ENCODE results near the gene HASPIN. TPM values are rescaled to one million over a fixed set of nuclear protein-coding genes. Genes with fewer than 3 reads are reported as not detected.

The HASPIN gene
- polyA plus RNA-seq, 1 donor from 2014 or later: 0.32 TPM

DNA sequence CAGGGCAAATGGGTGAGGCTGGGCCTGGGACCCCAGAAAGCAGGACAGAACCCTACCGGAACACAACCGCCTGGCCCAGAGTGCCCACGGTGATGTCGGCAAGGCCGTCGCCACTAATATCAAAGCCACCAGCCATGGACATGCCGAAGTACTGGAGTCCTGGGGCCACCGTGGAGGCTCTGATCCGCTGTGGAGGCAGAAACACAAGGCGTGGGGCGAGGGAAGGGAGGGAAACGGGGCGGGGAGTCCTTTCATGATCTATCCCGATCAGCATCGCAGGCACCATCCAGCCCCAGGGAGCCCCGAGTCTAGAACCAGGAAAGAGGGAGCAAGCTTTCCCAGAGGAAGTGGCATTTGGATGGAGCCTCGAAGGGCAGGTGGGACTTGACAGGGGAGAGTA is 26.6 kb downstream of the HASPIN start:
- H4K20me1 ChIP-seq (ENCODE audit: insufficient read depth): no peaks in the 10 kb centered on the region
- no peaks in the 10 kb centered on the region for H3K9me2 ChIP-seq (ENCODE audit: insufficient read depth, low read length)
- no peak overlapping the region for H3K4me2 ChIP-seq (ENCODE audit: low read length)
- no peaks in the 10 kb centered on the region for H3K9me3 ChIP-seq (ENCODE audit: low read length)
- H3K9ac ChIP-seq (ENCODE audit: low read length): no peak overlapping the region
- no peak overlapping the region for H2AFZ ChIP-seq (ENCODE audit: low read depth, low read length)
- H3K4me3 ChIP-seq (ENCODE audit: low read length): no peak overlapping the region
- no peaks in the 10 kb centered on the region for H3K79me2 ChIP-seq (replicated peaks; ENCODE audit: insufficient read depth, low read length)
- no peaks in the 10 kb centered on the region for H3F3A ChIP-seq (ENCODE audit: insufficient read depth, low read length, poor library complexity, severe bottlenecking)
- H3K36me3 ChIP-seq (ENCODE audit: insufficient read depth, low read length): no peaks in the 10 kb centered on the region
- no peaks in the 10 kb centered on the region for H3K27me3 ChIP-seq (ENCODE audit: insufficient read depth, low read depth, low read length)
- H3K27ac ChIP-seq (ENCODE audit: low read length): no peak overlapping the region
- TF ChIP-seq MXI1 (conservative IDR thresholded peaks at IDR 0.05; ENCODE audit: poor library complexity, severe bottlenecking) (no peak), SMC3 (conservative IDR thresholded peaks at IDR 0.05; ENCODE audit: poor library complexity) (no peak), EP300 (conservative IDR thresholded peaks at IDR 0.05; ENCODE audit: poor library complexity, severe bottlenecking) (no peak), POLR2AphosphoS5 (IDR thresholded peaks at IDR 0.05) (no peak), REST (IDR thresholded peaks at IDR 0.05; ENCODE audit: borderline replicate concordance) (no peak), EZH2 (IDR thresholded peaks at IDR 0.05; ENCODE audit: borderline replicate concordance, insufficient read depth, low read length, poor library complexity, severe bottlenecking) (no peak), TAF1 (IDR thresholded peaks at IDR 0.05; ENCODE audit: low read depth) (no peak), RAD21 (conservative IDR thresholded peaks at IDR 0.05) (no peak)
- TF ChIP-seq, protein P1, sequence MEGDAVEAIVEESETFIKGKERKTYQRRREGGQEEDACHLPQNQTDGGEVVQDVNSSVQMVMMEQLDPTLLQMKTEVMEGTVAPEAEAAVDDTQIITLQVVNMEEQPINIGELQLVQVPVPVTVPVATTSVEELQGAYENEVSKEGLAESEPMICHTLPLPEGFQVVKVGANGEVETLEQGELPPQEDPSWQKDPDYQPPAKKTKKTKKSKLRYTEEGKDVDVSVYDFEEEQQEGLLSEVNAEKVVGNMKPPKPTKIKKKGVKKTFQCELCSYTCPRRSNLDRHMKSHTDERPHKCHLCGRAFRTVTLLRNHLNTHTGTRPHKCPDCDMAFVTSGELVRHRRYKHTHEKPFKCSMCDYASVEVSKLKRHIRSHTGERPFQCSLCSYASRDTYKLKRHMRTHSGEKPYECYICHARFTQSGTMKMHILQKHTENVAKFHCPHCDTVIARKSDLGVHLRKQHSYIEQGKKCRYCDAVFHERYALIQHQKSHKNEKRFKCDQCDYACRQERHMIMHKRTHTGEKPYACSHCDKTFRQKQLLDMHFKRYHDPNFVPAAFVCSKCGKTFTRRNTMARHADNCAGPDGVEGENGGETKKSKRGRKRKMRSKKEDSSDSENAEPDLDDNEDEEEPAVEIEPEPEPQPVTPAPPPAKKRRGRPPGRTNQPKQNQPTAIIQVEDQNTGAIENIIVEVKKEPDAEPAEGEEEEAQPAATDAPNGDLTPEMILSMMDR (IDR thresholded peaks at IDR 0.05; ENCODE audit: poor library complexity, severe bottlenecking): no peak

DNA sequence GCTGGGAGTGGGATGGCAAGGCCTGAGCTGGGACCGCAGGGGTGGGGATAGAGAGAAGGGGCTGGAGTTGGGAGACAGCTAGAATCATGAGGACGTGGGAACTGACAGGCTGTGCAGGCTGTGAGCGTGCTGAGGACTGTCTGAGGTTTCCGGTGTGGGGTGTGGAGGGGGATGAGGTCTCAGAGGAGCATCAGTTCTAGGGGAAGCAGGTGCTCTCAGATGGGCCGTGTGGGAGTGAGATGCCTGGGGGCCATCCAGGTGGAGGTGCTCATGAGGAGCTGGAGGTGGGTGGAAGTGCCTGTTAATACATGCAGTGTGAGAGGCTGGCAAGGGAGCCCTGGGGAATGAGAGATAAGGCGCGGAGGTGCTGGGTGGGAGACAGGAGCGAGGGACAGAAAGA is 27.2 kb downstream of the HASPIN start:
- Histone ChIP-seq H3K9me3 (ENCODE audit: low read length) (no peaks in the 10 kb centered on the region), H2AFZ (ENCODE audit: low read depth, low read length) (no peak overlapping the region), H3K36me3 (ENCODE audit: insufficient read depth, low read length) (no peaks in the 10 kb centered on the region), H3K9ac (ENCODE audit: low read length) (no peak overlapping the region), H3K27me3 (ENCODE audit: insufficient read depth, low read depth, low read length) (no peaks in the 10 kb centered on the region), H4K20me1 (ENCODE audit: insufficient read depth) (no peaks in the 10 kb centered on the region), H3K27ac (ENCODE audit: low read length) (no peak overlapping the region), H3F3A (ENCODE audit: insufficient read depth, low read length, poor library complexity, severe bottlenecking) (no peaks in the 10 kb centered on the region), H3K4me2 (ENCODE audit: low read length) (no peak overlapping the region), H3K4me3 (ENCODE audit: low read length) (no peak overlapping the region), H3K9me2 (ENCODE audit: insufficient read depth, low read length) (no peaks in the 10 kb centered on the region), H3K79me2 (replicated peaks; ENCODE audit: insufficient read depth, low read length) (no peaks in the 10 kb centered on the region)
- TF ChIP-seq TAF1 (IDR thresholded peaks at IDR 0.05; ENCODE audit: low read depth): no peak
- TF ChIP-seq, protein P1 (IDR thresholded peaks at IDR 0.05; ENCODE audit: poor library complexity, severe bottlenecking): no peak
- TF ChIP-seq POLR2AphosphoS5 (IDR thresholded peaks at IDR 0.05): no peak
- TF ChIP-seq EP300 (conservative IDR thresholded peaks at IDR 0.05; ENCODE audit: poor library complexity, severe bottlenecking): no peak

Data from neural cell (in vitro differentiated cells).